HG03097 (cell line): ENCODE measurements around the gene ZBED4.
A peak's percentile ranks its signal among the peaks of the same experiment; 100 is the strongest.
"Not testable (repeated sequence)": the region's sequence is repeated elsewhere in the genome, so short reads cannot be mapped to it uniquely, and the experiment has no call there.

Experiments used
- ATAC-seq: cut with Tn5 transposase; IDR thresholded peaks from one replicate; pipeline ENCODE4 v1.9.1; 2021; ENCODE audit not compliant: unreplicated experiment, low FRiP score

The ZBED4 gene

DNA sequence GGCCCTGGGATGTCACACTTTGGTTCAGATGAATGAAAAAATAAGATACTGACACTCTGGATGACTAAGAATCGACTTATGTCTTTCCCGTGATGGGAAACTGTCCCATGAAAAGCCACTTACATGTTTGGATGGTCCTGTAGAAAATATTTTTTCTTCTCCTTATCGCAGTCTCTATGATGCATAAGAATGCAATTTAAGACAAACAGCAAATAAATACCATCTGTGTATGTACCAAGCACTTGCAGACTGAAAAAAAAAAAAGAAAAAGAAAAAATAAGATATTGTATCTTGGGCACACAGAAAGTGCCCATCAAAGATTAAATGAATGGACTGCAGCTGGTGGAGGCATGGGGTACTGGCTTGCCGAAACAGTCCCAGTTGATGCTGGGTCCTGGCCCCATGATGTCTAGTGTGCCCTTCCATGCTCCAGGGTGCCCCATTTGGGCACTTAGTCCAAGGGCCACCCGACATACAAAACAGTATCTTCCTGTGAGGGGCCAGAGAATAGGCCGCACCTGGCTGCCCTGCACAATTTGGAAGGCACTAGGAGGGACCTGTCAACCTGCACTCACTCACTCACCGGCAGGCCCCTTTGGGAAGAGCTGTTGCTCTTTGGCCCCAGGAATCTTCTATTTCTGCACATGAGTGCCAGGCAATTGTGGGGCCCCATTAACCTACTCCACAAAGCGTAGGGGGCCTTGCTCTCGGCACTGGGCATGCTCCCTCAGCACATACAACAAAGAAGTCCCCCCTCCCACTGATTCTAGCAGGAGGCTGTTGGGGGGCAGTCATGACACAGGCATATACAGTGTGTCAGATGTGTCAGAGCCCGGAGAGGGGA is 2.5 kb upstream of the ZBED4 start:
- ATAC-seq = no peak

- not testable (repeated sequence) for ATAC-seq
Measured at GRCh38 chr22:49852568-49852897, 1.1 kb upstream of the ZBED4 start.

- ATAC-seq = peak; percentile 25
Measured at GRCh38 chr22:49853981-49854831, 562 bp downstream of the ZBED4 start.

- no peak for ATAC-seq
Measured at GRCh38 chr22:49855251-49855911, 1.7 kb downstream of the ZBED4 start.

- ATAC-seq = no peak
Measured at GRCh38 chr22:49856343-49856742, 2.7 kb downstream of the ZBED4 start.

- ATAC-seq = no peak
Measured at GRCh38 chr22:49856766-49857618, 3.3 kb downstream of the ZBED4 start.

- ATAC-seq = no peak
Measured at GRCh38 chr22:49858827-49859226, 5.2 kb downstream of the ZBED4 start.

- ATAC-seq = no peak
Measured at GRCh38 chr22:49861642-49862495, 8.2 kb downstream of the ZBED4 start.

DNA sequence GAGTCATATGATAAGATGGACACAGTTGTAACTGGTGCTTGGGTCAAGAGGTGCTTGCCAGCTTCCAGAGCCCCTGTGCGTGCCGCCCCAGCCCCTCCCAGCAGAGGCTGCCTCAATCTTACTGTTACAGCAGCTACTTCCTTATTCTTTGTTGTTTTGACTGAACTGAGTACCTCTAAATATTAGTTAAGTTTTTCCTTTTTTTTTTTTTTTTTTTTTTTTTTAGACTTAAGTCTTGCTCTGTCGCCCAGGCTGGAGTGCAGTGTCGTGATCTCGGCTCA is 8.8 kb downstream of the ZBED4 start:
- ATAC-seq = no peak

- no peak for ATAC-seq
Measured at GRCh38 chr22:49863931-49864330, 10.3 kb downstream of the ZBED4 start.

GRCh38 chr22:49865156-49865555 is 11.5 kb downstream of the ZBED4 start:
- ATAC-seq = no peak

DNA sequence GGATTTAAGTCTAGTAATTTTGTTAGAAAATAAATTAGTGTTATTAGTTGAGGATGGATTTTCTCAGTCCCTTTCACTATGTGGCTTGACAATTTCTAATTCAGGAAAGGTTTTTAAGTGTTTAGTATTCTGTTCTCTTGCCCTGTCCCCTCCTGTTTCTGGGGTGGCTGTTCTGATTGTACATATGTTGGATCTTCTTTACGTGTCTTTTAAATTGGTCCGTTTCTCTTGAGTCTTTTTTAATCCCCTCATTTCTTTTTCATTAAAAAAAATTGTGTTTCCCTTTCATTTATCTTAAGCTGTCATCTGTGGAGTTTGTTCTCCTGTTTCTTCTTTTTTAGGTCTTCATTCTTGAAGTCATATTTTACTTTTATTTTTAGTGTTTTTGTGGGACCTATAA is 12.5 kb downstream of the ZBED4 start:
- no peak for ATAC-seq

- ATAC-seq = no peak
Measured at GRCh38 chr22:49866646-49867045, 13.0 kb downstream of the ZBED4 start.

DNA sequence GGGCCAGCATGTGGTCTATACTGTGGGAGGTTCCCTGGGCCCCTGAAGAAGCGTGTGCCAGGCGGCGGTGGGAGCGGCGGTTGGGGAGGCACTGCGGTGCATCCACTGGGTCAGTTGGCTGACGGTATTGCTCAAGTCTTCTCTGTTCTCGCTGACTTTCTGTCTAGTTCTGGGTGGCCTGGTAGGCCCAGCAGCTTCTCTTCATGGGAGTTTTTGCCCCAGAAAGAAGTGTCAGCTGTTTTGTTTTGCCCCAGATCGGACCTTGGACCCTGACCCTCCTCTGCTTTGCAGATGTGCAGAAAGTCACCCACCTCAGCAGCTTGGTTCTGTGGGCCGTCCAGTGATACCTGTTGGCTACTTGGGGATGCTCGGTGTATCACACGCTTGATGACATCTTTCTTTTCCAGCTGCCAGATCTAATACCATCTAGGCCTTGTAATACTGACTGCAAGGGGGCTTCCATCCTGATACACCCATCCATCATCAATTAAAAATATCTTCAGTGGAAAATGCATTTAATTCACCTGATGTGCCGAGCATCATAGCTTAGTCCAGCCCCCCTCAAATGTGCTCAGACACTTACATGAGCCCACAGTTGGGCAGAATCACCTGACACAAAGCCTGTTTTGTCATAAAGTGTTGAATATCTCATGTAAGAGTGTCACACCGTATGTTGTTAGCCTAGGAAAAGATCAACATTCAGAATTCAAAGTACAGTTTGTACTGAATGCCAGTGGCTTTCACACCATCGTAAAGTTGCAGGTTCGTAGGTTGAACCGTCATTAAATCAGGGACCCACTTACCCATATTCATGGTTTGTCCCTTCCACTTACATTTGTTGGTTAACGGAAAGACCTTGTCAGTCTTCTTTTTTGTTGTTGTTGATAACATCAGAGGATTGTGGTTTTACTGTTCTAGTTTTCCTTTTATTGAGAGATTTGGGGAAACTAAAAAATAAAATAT is 13.9 kb downstream of the ZBED4 start:
- ATAC-seq = no peak

DNA sequence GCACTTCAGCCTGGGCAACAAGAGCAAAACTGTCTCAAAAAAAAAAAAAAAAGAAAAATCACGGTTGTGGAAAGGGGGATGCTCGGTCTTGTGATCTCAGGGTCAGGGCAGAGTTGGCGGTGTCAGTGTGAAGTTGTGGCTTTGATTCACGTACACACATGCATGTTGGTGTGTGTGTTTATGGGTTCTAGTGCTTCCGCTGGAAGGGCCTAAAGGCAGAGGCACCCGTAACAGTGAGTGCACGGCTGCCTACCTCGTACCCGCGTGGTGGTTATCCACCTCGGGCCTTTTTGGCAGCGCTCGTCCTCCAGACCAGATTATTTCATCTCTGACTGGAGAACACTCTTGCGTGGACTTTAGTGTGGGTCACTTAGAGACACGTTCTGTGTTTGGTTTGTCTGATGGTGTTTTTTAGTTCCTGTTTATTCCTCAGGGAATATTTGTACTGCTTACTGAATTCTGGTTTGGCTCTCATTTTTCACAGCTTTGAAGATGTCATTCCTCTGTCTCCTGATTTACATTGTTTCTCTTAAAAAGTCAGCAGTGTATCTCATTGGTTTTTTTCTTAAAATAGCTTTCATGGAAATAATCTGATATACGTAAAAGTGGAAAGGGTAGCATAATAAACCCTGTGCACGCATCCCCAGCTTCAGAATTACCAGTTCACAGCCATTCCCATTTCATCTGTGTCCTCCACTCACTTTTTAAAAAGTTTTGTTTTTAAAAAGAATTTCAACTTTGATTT is 15.6 kb downstream of the ZBED4 start:
- no peak for ATAC-seq

DNA sequence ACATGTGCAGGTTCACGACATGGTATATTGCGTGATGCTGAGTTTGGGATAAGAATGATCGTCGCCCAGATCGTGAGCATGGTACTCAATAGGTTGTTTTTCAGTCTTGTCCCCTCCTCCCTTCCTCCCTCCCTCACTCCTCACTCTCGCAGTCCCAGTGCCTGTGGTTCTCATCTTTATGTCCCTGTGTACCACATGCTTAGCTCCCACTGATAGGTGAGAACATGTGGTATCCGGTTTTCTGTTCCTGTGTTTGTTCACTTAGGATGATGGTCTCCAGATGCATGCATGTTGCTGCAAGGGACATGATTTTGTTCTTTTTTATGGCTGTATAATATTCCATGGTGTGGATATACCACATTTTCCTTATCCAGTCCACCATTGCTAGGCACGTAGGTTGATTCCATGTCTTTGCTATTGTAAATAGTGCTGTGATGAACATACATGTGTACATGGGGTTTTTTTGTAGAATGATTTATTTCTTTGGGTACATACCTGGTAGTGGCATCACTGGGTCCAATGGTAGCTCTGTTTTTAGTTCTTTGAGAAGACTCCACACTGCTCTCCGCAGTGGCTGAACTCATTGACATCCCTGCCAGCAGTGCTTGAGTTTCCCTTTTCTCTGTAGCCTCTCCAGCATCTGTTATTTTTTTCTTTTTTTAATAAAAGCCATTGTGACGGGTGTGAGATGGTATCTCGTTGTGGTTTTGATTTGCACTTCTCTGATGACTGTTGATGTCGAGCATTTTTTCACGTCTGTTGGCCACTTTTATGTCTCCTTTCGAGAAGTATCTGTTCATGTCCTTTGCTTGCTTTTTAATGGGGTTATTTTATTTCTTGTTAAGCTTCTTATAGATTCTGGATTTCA is 16.4 kb downstream of the ZBED4 start:
- no peak for ATAC-seq

DNA sequence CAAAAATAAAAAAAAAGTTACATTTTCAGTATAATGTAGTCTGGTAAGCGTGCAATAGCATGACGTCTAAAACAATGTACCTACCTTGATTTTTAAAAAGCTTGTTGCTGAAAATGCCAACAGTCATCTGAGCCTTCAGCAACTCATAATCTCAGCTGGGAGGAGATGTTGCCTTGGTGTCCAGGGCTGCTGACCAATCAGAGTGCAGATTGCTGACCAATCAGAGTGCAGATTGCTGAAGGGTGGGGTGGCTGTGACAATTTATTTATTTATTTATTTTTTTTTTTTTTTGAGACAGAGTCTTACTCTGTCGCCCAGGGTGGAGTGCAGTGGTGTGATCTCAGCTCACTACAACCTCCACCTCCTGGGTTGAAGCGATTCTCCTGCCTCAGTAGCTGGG is 17.8 kb downstream of the ZBED4 start:
- no peak for ATAC-seq
